Measurements from ENCODE around the gene FKBP9. TPM values are rescaled to one million over a fixed set of nuclear protein-coding genes. Genes with fewer than 3 reads are reported as not detected.

FKBP9 gene
- 109 and 145 TPM in 2 replicates for total RNA-seq

DNA sequence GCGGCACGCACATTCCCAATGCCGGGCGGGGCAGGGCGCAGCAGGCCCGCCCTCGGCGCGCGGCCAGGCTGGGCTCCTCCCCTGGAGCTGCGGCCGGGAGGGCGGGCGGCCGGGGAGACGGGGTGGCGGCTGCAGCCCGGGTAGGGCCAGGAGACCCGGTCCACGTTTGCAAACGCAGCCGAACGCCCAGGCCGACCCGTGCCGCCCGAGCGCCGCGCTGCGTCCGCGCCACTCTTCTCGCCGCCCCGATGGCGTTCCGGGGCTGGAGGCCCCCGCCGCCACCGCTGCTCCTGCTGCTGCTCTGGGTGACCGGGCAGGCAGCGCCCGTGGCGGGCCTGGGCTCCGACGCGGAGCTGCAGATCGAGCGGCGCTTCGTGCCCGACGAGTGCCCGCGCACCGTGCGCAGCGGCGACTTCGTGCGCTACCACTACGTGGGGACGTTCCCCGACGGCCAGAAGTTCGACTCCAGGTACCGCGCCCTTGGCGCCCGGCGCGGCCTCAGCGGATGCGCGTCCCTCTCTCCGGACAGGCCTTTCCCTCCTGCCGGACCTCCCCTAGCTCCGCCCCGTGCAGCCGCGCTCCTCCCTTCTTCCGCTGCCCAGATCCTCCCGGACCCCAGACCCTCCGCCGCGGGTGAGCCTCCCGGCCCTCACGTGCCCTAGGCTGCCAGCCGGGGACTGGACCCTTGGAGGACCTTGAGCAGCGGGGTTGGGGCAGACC lies at the start of gene FKBP9:
TSS of gene FKBP9 (plus strand) at position 115 of the 720 bp plus-strand sequence. CDS start at position 249, 134 bp downstream.

Other genes starting within 250 kb of the FKBP9 start
- gene KBTBD2, start 65.7 kb upstream of the FKBP9 start, total RNA-seq = 62.9 and 81.2 TPM in 2 replicates
- 21.4 and 25.1 TPM in 2 replicates for gene NT5C3A, start 105.3 kb downstream of the FKBP9 start, total RNA-seq
- 11.2 and 13.6 TPM in 2 replicates for gene RP9, start 152.0 kb downstream of the FKBP9 start, total RNA-seq
- 11.4 and 15.8 TPM in 2 replicates for gene BBS9, start 172.1 kb downstream of the FKBP9 start, total RNA-seq

All from epithelial cell of umbilical artery (primary cell).